IPS DF 19.7 (cell line): Measurements from ENCODE around the gene HLA-DRB1.
"Not testable (repeated sequence)": the region's sequence is repeated elsewhere in the genome, so short reads cannot be mapped to it uniquely, and the experiment has no call there.

Experiments used
- DNase-seq: peaks from one replicate; pipeline ENCODE4 v3.0.0-alpha.2; 2013; ENCODE audit warnings: low read depth, low spot score

The HLA-DRB1 gene

GRCh38 chr6:32589596-32590449 lies at the start of gene HLA-DRB1:
TSS of gene HLA-DRB1 (minus strand) at chr6:32589848. CDS start at chr6:32589742, 106 bp downstream.
- DNase-seq: peak; percentile 42

- no peak for DNase-seq
Observed at GRCh38 chr6:32638532-32639219, 49.0 kb upstream of the HLA-DRB1 start.

- no peak for DNase-seq
Observed at GRCh38 chr6:32637883-32638282, 48.2 kb upstream of the HLA-DRB1 start.

GRCh38 chr6:32637219-32637880 lies 47.7 kb upstream of the HLA-DRB1 start, which contains the start of gene HLA-DQA1:
TSS of gene HLA-DQA1 (plus strand) at chr6:32637406. CDS start at chr6:32637459, 53 bp downstream.
- DNase-seq: no peak

GRCh38 chr6:32635526-32636123 lies 46.0 kb upstream of the HLA-DRB1 start:
- DNase-seq: no peak

GRCh38 chr6:32629793-32630192 lies 40.1 kb upstream of the HLA-DRB1 start:
- DNase-seq: not testable (repeated sequence)

GRCh38 chr6:32627831-32628230 lies 38.2 kb upstream of the HLA-DRB1 start:
- no peak for DNase-seq

- no peak for DNase-seq
Observed at GRCh38 chr6:32627249-32627648, 37.6 kb upstream of the HLA-DRB1 start.

GRCh38 chr6:32625137-32625536 lies 35.5 kb upstream of the HLA-DRB1 start:
- DNase-seq: no peak

GRCh38 chr6:32624565-32624964 lies 34.9 kb upstream of the HLA-DRB1 start:
- no peak for DNase-seq

- DNase-seq: no peak
Observed at GRCh38 chr6:32623693-32624092, 34.0 kb upstream of the HLA-DRB1 start.

GRCh38 chr6:32622545-32623401 lies 33.1 kb upstream of the HLA-DRB1 start:
- peak; percentile 64 for DNase-seq

- no peak for DNase-seq
Observed at GRCh38 chr6:32621372-32621771, 31.7 kb upstream of the HLA-DRB1 start.

GRCh38 chr6:32617751-32618150 lies 28.1 kb upstream of the HLA-DRB1 start:
- no peak for DNase-seq

GRCh38 chr6:32615885-32616532 lies 26.4 kb upstream of the HLA-DRB1 start:
- no peak for DNase-seq

- no peak for DNase-seq
Observed at GRCh38 chr6:32614366-32615081, 24.9 kb upstream of the HLA-DRB1 start.

GRCh38 chr6:32613475-32613874 lies 23.8 kb upstream of the HLA-DRB1 start:
- no peak for DNase-seq

- DNase-seq: no peak
Observed at GRCh38 chr6:32610682-32611296, 21.1 kb upstream of the HLA-DRB1 start.
